Activated T-cell treated with anti-CD3 and anti-CD28 coated beads, Interleukin-2, amount 50 U/mL, for 1 hour (primary cell): Measurements from ENCODE around the gene TMEM238.

ENCODE experiments used
- DNase-seq: peaks from one replicate; pipeline ENCODE4 v3.0.0-alpha.2; 2020

The TMEM238 gene

DNA sequence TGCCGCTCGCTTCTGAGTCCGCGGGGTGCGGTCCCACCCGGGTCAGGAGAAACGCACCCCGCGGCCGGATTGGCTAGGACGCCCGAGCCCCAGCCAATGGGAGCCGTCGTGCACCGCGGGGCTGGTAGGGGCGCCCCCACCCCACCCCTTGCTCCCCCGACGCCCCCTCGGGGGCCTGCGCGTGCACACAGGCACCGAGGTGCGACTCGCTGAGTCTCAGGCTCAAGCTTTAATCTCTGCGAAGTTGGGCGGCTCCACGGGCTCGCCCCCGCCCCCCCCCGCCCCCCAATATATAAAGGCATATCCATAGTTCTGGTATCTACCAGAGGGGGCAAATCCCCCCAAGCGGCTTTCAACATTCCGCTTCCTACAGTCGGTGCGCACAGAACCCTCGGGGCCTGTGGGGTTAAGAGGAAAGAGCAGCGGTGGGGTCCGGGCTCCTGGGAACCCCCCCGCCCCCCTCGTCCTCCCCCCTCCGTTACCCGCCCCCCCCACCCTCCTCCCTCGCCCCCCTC is 29.3 kb downstream of the TMEM238 start, which contains the start of gene COX6B2:
Gene COX6B2 (minus strand): TSS at position 22 of the 515 bp plus-strand sequence. CDS start 198 bp downstream, outside the sequence.
- DNase-seq = peak; percentile 32

DNA sequence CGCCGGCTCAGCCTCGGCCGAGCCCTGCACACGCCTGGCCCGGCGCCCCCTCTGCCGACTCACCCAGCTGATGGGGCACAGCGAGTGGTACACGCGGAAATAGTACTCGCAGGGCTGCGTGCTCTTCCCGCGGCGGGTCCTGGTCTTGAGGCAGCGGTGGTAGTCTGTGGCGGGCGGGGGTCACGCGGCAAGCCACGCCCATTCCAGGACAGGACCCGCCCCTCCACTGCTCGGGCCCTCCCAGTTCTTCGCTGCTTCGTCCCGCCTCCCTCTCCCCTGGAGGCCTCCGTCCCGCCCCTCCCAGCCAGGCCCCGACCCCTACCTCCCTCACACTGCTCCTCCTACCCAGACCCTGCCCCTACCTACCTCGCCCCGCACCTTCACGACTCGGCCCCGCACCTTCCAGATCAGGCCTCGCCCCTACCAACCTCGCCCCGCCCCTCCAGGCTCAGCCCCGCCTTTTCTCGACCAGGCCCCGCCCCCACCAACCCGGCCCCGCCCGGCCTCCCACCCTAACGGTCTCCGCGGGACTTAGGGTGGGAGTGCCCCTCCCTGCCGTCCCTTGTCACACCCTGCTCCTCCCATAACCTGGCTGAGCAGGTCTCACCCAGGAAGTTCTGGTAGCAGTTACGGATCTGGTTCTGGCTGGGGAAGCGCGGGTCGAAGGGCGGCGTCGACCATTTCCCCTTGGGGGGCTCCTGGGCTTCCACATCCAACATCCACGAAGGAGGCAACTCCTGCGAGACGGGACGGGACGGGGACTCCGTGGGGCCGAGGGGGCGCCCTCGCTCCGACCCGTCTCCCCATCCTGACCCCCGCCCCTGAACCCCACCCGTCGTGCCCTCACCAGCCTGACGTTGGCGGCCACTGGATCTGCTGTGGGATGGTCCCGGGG is 30.0 kb downstream of the TMEM238 start:
- DNase-seq = peak; percentile 65

DNA sequence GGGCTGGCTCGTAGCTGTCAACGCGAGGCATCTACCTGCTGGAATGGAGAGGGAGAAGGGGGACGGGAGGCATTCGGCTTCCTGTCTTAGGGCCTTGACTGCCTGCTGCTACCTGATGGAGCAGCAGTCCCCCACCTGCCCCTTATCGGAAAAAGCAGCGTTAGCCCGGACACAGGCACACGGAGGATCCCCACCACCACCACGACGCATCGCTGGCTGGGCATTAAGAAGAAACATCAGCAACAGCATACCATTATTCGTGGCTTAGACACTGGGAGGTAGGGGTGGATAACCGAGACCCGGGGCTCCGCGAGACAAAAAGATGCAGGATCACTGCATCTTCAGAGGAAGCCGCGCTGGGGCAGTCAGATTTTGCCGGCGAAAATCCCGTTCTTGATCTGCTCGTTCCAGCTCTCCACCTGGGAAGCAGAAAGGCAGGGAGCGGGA is 30.7 kb downstream of the TMEM238 start:
- DNase-seq = no peak

DNA sequence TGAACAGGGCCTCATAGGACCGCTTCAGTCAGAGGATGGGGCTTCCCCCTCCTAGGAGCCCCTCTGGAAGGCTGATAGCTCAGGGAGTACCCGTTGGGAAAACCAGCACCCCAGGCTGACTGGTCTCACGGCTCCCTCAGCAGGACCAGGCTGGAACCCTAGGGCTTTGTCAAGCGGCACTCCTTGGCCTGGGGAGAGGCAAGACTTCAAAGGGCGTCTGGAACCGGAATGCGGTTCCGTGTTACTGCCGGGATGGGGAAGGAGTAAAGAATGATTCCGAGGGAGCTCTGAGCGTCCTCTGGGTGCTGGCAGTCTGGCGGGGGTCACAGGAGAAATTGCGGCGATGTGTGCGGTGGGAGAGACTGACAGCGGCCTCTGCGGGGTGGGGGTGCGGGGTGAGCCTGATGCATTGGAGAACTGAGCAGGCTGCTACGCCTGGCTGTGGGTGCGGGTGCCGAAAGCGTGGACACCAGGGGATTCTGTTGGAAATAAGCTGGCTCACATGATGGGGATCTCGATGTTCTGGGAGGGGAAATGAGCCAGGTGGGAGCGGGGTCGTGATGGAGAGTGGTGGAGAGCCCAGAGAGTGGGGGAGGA is 31.4 kb downstream of the TMEM238 start:
- DNase-seq = no peak

GRCh38 chr19:55352040-55352439 is 32.1 kb downstream of the TMEM238 start:
- DNase-seq = no peak

DNA sequence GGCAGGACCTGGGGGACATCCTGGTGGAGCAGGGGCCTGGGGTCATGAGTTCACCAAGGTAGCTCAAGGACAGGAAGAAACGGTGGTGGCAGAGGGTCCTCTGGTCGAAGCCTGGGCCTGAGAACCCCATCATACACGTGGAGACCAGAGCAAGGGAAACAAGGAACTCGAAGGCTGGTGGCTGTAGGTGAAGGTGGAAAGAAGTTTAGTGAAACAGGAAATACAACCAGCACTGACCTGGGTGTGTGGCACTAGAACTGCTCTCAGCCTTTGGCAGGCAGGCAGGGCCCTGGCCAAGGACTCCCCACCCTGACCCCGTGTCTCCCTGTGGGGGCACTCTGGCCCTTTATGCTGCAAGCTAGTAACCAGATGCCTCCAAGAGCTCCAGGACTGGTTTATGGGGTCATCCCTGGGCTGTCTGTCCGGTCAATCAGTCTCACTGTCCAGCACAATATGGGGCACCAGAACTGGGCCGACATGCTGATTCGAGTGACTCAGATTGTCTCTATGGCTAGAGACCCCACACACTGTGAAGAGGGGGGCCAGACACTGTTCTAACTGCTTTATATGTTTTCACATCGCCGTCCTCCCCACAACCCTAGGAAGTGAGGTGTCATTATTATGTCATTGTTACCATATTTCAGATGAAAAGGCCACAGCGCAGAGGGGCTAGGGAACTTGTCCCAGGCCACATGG is 33.3 kb downstream of the TMEM238 start:
- no peak for DNase-seq

DNA sequence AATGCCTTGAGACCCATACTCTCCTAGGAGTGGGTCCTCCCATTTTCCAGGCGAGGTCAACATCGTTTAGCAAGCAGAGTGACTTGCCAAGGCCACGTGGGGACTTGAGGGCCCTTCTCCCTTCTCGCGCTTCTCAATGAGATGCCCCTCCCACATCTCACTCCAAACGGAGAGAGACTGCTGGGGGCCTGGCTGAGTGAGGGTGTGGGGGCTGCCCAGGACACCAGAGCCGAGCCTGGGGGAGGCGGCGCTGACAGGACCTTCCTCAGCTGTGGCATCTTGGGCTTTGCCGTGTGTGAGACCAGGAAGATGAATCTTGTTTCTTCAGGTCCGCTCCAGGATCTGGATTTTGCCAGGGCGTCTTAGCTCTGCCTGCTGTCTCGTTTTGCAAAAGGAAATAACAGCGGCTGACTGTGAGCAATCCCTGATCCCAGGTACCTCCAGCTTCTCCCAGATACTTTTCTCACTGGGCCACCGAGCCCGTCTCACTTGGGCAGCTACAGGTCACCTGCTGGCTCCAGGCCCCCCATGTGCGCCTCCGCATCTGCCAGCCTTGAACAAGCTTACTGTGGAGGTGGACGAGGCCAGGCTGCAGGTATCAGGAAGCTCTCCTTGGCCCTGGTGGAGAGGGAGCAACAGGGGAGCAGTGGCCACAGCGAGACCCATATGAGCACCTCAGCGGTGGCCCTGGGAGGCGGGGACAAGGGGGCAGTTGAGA is 35.6 kb downstream of the TMEM238 start:
- DNase-seq = no peak

GRCh38 chr19:55347442-55348009 is 36.6 kb downstream of the TMEM238 start:
- DNase-seq = no peak

DNA sequence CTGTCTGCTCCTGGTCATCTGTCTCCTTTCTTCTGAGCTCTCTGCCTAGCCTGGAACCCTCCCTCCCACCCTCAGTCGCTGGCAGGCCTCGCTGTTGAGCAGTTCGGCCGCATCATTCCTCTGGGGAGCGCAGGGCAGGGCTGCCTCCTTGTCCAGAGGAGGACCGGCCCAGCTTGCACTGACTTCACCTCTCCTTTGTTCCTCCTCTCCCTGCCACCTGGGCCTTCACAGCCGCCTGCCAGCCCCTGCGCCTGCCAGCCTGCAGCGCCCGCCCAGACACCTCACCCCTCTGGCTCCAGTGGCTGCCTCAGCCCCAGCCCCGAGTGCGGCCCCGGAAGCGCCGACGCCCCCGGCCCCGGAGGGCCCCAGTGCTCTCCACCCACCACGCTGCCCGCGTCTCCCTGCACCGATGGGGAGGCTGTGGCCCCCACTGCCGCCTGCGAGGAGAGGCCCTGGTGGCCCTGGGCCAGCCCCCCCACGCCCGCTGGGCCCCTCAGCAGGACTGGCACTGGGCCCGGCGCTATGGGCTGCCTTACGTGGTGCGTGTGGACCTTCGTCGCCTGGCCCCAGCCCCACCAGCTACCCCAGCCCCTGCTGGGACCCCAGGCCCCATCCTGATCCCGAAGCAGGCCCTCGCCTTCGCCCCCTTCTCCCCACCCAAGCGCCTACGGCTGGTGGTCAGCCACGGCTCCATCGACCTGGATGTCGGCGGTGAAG is 37.2 kb downstream of the TMEM238 start:
- no peak for DNase-seq

DNA sequence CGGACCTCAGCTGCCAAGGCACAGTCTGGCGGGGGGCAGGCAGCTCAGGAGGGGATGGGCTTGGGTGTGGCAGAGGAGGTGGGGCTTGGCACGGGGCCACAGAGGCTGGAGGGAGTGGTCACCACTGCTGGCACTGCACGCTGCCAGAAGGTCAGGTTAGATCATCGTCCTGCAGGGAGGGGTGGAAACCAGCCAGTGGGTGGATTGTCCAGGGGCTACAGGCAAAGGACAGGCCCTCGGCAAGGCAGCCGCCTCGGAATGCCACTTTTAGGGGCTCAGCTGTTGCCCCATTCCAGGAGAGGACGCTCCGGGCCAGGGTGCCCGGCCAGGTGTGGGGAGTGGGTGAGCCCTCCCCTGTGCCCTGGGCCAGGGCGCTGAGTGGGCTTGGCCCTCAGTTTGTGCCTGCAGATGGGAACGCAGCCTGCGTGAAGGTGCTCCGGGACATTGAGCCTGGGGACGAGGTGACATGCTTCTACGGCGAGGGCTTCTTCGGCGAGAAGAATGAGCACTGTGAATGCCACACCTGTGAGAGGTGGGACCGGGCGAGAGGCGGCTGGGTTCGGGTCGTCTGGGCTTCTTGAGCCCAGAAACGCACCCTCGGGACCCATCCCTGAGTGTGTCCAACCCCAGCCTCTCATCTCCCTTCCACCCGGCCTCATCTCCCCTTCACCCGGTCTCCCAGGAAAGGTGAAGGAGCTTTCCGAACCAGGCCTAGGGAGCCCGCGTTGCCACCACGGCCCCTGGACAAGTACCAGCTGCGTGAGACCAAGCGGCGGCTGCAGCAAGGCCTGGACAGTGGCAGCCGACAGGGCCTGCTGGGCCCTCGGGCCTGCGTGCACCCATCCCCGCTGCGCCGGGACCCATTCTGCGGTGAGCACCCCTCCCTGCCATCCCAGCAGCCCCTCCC is 38.0 kb downstream of the TMEM238 start:
- DNase-seq = no peak

DNA sequence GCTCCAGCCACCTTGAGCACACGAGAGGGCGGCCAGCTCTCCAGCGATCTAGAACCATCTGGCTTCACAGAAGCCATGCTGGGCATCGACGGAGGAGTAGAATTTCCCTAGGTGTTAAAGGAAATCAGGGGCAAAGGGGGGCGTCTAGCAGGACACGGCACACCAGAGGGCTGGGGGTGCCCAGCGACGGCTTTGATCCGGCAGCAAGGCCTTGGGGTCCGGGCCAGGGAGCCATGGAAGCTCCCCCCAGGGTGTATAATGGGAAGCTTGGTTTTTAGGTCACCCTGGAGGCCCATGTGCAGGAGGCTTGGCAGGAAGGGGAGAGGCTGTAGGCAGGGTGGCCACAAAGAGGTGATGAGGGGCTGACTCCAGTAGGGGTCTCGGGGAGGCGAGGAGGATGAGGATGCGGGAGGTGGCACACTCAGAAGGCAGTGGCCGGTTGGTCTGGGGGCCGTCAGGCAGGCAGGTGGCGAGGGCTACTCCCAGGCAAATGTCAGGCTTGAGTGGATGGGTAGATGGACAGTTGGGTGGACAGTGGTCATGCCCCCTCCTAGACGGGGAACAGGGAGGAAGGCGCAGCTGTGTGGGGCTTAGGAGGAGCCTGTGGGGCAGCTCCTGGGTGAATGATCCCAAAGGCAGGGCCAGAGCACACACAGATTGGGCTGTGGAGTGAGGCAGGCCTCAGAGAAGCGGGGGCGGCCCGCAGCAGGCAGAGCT is 38.8 kb downstream of the TMEM238 start:
- DNase-seq = no peak

GRCh38 chr19:55344444-55344843 is 39.6 kb downstream of the TMEM238 start:
- DNase-seq = no peak

- DNase-seq = no peak
Measured at GRCh38 chr19:55341595-55342531, 42.2 kb downstream of the TMEM238 start.

- DNase-seq = peak; percentile 51
Measured at GRCh38 chr19:55341171-55341588, 42.9 kb downstream of the TMEM238 start.

- peak; percentile 33 for DNase-seq
Measured at GRCh38 chr19:55340784-55341147, 43.3 kb downstream of the TMEM238 start.

GRCh38 chr19:55339889-55340783 is 44.0 kb downstream of the TMEM238 start:
- DNase-seq = no peak

DNA sequence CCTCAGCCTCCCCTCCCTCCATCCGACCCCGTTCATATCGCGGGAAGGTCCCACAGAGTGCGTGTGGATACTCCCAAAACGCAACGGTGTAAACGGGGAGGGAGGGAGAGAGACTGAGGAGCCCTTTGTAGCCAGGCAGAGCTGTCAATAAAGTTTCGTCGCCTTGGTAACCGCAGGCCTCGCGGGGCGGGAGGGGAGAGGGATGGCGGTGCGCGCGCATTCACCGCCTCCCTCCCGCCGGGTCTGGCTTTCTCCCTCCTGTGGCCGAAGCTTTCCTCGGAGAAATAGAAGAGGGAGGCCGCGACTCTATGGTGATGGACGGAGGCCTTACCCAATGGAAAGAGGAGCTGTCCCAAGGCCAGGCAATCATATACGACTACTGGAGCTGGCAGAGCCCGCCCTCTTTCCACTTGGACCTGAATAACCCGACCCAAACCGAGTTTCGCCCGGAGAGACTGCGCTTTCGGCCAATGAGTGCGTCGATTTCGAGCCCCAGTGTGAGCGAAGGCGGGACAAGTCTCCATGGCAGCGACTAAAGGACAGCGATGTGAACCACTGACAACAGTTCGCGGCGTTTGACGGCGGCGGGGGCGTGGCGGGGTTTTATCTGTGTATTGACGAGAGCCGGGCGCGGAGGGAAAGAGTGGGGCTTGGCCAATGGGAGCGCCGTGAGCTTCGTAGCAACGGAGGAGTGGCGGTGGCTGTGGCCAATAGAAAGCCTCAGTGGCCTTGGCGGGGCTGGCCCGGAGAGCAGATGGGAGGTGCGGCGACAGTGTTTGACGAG is 44.8 kb downstream of the TMEM238 start, which contains the start of gene KMT5C:
Gene KMT5C (plus strand): TSS at position 772 of the 784 bp plus-strand sequence. CDS start 2,061 bp downstream, outside the sequence.
- DNase-seq = peak; percentile 100
